NOMO-1 (cell line): ENCODE data around the gene SHC1.

Source experiments
- DNase-seq, 2 experiments: peaks; one replicate each; lab custom pipeline; 2025; ENCODE audit not compliant: unreplicated experiment in 2 of 2; lab: John Stamatoyannopoulos, UW

Gene SHC1

DNA sequence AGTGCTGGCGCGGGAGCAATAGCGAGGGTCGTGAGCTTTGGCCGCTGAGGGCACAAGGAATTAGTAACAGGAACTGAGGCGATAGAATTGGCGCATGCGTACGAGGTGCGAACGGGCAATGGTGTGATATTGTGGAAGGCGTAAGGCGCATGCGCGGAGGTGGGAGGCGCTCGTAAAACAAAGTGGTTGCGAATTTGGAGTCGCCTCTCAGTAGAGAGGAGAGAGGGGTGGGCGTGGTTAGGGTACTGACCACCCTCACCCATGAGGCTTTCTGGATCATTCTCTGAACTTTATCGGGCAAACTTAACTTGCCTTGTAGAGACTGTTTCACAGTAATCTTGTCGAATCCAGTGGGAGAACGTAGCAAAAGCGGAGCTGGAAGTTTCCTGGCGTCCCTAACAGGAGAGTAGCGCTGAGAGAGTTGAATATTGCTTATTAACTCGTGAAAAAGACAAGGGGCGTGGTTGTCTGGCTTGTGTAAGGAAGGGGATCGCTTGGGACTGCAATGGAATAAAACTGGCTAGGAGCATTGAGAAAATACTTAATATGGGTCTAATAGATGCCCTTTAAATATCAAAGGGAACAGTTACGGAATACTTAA, 4.4 kb upstream of the SHC1 start:
- peak; percentile 96 to 97 for DNase-seq

DNA sequence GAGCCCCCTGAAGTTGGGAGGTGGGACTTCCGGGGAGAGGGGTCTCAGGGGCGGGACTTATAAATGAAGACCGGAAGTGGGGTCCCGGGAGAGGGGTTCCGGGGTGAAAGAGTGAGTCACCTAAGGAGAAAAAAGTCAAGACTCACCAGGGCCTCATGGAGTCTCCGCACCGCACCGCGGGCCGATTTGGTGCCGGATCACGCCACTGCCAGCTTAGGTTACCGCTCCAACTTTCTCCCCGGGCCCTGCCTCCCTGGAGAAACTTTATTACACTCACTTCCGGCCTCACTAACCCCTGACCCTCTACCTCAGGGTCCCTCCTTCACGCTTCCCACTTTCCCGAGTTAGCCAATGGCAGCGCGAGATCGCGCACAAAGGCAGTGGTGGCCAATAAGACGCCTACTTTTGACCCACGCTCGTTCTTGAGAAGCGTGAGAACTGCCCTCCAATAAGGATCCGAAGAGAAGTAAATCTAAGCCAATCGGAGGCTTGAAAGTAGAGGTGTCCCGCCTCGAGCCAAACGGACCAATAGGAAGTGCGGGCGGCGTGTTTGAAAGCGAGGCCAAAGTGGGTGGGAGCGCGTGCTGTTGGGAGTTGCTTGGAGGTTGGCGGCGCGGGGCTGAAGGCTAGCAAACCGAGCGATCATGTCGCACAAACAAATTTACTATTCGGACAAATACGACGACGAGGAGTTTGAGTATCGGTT, 3.7 kb upstream of the SHC1 start, which contains the start of gene CKS1B:
CKS1B (plus strand) TSS at position 580 of the 706 bp plus-strand sequence; CDS start at position 645, 65 bp downstream.
- DNase-seq: peak; percentile 98 to 100

GRCh38 chr1:154973344-154974101, 3.0 kb upstream of the SHC1 start:
- peak; percentile 88 to 94 for DNase-seq

DNA sequence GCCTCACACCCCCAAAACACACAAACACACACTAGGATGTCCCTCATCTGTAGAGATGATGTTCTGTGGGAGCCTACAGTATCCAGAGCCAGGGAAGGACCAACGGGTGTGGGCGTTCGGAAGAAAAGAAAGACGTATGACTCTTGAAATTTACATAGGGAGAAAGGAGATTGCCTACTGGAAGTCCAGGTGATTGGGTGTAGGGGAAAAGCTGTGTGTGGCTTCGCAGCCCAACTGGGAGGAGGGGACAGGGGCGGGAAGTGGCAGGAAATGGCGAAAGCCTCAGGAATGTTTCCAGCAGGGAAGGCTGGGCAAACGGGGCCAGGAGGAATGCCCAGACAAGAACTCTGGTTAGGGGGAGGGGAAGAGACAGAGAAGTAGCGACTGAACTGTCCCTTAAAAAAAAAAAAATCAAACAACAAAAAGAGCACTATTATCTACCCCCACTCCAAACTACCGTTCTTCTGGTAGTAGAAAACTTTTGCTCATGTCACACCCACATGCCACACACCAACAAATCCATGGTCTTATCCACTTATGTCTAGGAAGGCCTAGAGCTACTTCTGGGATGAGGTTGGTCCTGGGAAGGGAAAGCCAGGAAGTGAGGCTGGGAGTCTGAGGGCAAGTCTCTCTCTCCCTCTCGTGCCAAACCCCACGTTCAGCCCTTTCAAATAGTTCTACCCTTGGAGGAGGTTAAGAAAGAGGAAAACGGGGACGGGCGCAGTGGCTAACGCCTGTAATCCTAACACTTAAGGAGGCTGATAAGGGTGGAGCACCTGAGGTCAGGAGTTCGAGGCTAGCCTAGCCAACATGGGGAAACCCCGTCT, 2.2 kb upstream of the SHC1 start:
- DNase-seq: no peak

- DNase-seq: no peak
Measured at GRCh38 chr1:154972213-154972516, 1.6 kb upstream of the SHC1 start.

DNA sequence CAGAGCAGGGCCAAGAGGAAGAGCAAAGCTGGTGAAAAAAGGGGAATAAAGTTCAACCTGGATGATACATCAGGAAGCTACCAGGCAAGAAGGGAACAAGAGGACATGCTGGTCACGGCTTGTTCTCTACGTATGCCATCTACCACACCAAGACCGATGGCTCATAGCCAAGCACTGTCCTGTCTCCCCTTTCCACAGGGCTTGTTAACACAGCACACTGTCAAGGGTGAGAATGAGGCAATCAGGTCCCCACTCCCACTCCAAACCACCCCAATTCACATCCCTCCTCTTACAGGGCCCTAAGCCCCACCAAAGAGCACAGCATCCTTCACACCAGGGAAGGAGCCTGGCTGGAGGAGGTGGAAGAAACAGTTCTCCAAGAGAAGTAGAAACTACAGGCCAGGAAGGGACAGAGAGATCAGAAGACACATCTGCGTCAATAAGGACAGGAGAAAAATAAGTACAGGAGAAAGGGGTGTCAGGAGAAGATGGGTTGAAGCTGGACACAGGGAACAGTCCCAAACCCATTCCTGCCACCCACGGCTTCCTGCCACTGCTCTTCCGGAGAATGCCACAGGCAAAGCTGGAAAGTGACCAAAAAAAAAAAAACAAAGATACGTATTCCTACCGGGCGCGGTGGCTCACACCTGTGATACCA, 923 bp upstream of the SHC1 start:
- DNase-seq: no peak

- DNase-seq: no peak
Measured at GRCh38 chr1:154969860-154970452, 591 bp downstream of the SHC1 start.

GRCh38 chr1:154969246-154969645, 1.3 kb downstream of the SHC1 start:
- DNase-seq: no peak

DNA sequence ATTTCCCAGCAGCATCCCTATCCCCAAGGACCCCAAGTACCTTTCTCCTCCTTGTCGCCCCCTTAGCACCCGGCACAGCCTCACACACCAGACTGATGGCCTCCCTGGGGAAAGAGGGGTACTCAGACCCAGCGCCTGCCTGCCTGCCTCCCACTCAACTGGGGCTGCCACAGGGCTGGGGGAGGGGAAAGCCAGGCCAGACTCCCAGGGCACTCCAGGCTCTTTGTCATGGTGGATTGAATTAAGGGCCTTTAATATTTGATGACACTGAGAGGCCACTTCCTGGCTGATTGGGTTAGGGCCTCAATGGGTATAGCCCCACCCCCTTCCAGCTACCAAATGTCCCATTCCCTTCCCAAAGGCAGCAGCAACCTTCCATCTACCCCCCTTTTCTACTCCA, 1.8 kb downstream of the SHC1 start:
- DNase-seq: no peak

DNA sequence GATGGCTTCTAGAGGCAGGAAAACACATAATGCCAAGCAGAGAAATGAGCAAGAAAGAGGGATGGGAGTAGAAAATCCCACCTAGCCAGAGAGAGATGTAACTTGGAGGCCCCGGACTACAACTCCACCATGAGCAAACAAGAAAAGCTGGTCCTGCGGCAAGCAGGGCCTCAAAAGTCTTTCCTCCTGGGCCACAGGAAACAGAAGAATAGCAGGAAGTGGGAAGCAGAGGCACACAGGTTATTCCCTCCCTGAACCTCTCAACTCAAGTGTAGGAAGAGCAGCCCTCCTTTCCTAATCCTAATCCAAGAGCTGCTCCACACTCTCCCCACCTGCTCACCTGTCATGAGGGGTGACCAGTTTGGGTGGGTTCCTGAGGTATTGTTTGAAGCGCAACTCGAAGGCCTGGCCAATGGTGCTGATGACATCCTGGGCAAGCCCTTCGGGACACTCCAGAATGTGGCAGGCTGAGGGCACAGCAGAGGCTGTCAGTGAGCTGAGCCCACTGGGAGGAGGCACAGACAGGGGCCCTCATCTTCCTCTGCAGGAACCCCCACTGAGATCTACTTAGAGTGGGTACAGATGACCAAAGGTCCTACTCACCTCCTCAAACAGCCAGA, 3.1 kb downstream of the SHC1 start:
- DNase-seq: no peak

GRCh38 chr1:154966111-154966510, 4.4 kb downstream of the SHC1 start:
- DNase-seq: no peak

DNA sequence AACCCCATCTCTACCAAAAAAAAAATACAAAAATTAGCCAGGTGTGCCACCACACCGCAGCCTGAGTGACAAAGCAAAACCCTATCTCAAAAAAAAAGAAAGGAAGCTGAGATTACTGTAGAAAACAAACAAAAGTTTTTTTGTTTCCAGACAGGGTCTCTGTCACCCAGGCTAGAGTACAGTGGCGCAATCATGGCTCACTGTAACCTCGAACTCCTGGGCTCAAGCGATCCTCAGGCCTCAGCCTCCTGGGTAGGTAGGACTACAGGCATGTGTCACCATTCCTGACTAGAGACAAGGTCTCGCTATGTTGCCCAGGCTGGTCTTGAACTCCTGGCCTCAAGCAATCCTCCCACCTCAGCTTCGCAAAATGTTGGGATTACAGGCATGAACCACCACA, 6.2 kb downstream of the SHC1 start:
- no peak for DNase-seq

- DNase-seq: no peak
Measured at GRCh38 chr1:154963643-154964042, 6.9 kb downstream of the SHC1 start.

DNA sequence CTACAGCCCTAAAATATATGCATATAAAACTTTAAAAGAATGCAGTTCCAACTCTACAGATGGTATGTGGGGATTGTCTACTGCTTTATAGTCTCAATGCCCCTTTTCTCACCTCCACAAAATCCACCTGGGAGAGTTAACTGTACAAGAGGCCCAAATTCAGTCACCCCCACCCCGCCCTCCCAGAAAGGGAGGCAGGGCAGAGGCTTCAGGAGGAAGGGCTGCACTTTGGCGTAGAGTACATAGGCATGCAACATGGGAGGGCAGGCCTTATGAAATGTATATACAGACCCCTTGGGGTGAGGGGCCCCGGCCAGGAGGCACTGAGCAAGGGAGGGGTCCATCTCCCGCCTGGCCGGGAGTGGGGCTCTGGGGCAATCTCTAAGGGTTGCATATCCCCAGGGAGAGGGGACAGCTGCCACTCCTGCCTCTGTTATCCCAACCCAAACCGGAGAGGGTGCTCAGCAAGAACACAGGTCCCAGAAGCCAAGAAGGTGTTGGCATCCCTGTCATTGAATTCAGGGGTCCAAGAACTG, 7.7 kb downstream of the SHC1 start:
- DNase-seq: no peak

DNA sequence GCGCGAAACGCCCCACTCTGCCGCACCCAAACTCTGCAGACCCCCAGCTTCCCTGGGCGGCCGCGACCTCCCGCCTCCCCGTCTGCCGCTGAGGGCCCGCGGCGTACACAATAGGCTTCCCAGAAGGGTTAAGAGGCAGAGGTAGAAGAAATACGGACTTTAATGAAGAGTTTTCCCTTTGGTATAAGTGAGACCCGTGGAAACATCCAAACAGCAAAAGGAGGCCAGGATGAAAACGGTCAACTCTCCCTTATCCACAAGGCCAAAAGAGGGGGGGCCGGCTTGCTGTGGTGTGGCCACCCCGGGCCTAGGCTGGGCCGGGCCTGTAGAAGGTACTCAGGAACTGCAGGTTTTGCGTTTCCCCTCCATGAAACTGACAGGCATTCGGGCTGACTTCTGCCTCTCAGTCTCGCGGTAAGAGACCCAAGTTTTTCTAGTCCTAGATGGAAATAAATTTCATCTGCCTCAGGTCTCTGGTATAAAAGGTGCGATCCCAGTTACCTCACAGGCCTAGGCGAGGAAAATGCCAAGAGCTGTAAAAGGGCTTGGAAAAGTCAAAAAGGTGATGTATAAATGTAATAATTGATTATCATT, 8.3 kb downstream of the SHC1 start:
- peak; percentile 51 to 56 for DNase-seq

DNA sequence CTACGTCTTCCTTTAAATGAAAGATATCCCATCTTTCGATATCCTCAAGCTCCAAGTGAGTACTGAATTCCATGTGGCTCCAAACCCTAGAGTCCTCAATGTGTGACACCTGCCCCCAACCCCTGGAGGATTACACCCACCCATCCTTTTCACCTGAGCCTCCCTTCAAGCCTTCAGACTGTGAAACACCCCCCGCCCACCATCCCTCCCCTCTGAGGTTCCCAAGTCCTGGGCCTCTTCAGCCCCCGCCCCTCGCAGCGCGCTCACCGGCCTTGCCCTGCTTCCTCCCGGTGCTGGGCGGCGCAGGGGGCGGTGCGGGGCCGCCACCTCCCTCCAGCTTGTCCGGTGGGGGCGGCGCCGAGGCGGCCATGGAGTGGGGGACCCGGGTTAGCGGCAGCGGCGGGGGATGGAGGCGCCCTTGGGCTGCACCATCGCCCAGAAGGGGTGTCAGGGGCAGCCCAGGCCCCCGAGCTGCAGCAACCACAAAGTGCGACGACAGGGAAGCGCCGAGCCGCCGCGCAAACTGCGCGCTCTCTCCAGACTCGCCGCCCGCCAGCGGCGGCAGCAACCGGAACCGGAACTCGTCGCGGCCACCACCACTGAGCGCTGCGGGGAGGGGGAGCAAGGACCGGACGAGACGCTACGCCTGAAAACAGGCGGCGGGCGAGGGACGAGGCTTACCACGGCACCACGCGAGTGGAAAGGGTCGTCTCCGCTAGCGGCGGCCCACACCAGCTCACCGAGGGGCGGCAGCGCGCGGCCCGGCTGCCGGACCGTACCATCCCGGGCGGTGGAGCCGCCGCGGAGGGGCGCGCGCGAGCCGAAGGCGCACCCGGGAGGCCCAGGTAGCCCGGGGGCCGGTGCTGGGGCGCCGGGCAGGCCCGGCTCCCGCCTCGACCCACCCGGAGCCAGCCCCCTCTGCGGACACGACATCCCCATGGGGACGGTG, 9.1 kb downstream of the SHC1 start, which contains the start of gene PYGO2:
PYGO2 (minus strand) TSS at position 576 of the 949 bp plus-strand sequence; CDS start at position 370, 206 bp downstream.
- peak; percentile 72 to 84 for DNase-seq

DNA sequence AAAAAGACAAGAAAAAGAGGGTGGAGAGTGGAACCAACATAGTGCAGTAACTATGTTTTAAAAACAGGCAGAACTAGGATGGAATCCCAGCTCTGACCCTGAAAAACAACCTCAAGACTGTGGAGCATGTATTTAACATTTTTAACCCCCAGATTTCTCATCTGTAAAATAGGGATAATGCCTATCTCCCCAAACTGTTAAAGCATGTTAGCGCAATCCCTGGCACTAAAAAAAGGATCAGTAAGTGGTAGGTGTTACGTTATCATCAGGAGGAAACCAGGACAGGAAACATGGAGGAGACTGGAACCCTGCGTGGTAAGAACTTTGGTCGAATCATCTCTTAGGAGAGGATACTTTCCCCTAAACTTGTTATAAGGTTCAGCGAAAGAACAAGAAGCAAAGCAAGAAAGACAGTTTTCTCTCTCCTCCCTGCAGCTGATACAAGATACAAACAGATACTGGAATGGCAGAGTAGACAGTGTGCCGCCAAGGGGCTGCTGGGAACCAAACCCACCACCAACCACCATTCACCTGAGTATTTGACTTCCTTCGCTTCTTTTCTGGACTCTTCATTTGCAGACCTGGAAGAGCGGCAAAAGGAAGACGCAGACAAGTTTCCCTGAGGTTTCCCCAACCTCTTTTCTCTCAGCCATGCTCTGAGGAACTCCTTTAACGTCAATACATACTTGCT, 10.0 kb downstream of the SHC1 start:
- no peak for DNase-seq
